Osteoblast (primary cell): ENCODE results near the gene KRT85. TPM values are rescaled to one million over a fixed set of nuclear protein-coding genes. Genes with fewer than 3 reads are reported as not detected.
A peak's percentile ranks its signal among the peaks of the same experiment; 100 is the strongest.

Experiments
- DNase-seq: peaks from one replicate; pipeline ENCODE4 v3.0.0; 2011; ENCODE audit warnings: low spot score, mixed read lengths; ENCODE audit not compliant: insufficient read length; ENCODE audit errors: missing footprints
- H2AFZ ChIP-seq: 2 replicates; pipeline ENCODE4 v1.6.0; 2011; ENCODE audit warnings: mild to moderate bottlenecking, low read length
- H3K27ac ChIP-seq: 2 replicates; pipeline ENCODE4 v1.5.1; 2011; ENCODE audit warnings: mild to moderate bottlenecking, low read depth, low read length, moderate library complexity
- H3K27me3 ChIP-seq: 2 replicates; pipeline ENCODE4 v1.6.0; 2012; ENCODE audit warnings: mild to moderate bottlenecking, control low read depth, inconsistent platforms, low read length, moderate library complexity; ENCODE audit not compliant: insufficient read depth
- H3K36me3 ChIP-seq: 2 replicates; pipeline ENCODE4 v1.5.1; 2011; ENCODE audit warnings: mild to moderate bottlenecking, low read length, control low read depth, moderate library complexity; ENCODE audit not compliant: insufficient read depth
- H3K4me1 ChIP-seq: 2 replicates; pipeline ENCODE4 v1.5.1; 2011; ENCODE audit warnings: mild to moderate bottlenecking, low read length, control low read depth, moderate library complexity; ENCODE audit not compliant: insufficient read depth
- H3K4me2 ChIP-seq: 2 replicates; pipeline ENCODE4 v1.6.0; 2011; ENCODE audit warnings: mild to moderate bottlenecking, low read length; ENCODE audit not compliant: insufficient read depth
- H3K4me3 ChIP-seq: fragments of 200-600 bp; sonication (generic); 3 replicates; pipeline ENCODE4 v1.5.1; 2012; ENCODE audit warnings: mild to moderate bottlenecking, low read length, inconsistent platforms; ENCODE audit not compliant: insufficient read depth
- H3K79me2 ChIP-seq: 2 replicates; pipeline ENCODE4 v1.6.0; 2012; ENCODE audit warnings: mild to moderate bottlenecking, low read length, control low read depth, inconsistent platforms; ENCODE audit not compliant: insufficient read depth
- H3K9me3 ChIP-seq: 2 replicates; pipeline ENCODE4 v1.5.1; 2011; ENCODE audit warnings: low read depth, low read length, control low read depth
- H4K20me1 ChIP-seq: 2 replicates; pipeline ENCODE4 v1.6.0; 2012; ENCODE audit warnings: mild to moderate bottlenecking, low read length, control low read depth; ENCODE audit not compliant: insufficient read depth
- total RNA-seq: library from RNA; depleted of rRNA; stranded (reverse); fragments of >200 nt; gene quantifications from 2 replicates; pipeline ENCODE4 v1.2.3, GENCODE V29; 2012
- TF ChIP-seq, protein P1 (sequence below): IDR thresholded peaks from 2 replicates; pipeline ENCODE4 v1.5.1; 2011; ENCODE audit warnings: mild to moderate bottlenecking, low read depth, low read length, moderate library complexity; ENCODE audit errors: extremely low read depth

Gene KRT85
- total RNA-seq, 1 donor, result not detected

DNA sequence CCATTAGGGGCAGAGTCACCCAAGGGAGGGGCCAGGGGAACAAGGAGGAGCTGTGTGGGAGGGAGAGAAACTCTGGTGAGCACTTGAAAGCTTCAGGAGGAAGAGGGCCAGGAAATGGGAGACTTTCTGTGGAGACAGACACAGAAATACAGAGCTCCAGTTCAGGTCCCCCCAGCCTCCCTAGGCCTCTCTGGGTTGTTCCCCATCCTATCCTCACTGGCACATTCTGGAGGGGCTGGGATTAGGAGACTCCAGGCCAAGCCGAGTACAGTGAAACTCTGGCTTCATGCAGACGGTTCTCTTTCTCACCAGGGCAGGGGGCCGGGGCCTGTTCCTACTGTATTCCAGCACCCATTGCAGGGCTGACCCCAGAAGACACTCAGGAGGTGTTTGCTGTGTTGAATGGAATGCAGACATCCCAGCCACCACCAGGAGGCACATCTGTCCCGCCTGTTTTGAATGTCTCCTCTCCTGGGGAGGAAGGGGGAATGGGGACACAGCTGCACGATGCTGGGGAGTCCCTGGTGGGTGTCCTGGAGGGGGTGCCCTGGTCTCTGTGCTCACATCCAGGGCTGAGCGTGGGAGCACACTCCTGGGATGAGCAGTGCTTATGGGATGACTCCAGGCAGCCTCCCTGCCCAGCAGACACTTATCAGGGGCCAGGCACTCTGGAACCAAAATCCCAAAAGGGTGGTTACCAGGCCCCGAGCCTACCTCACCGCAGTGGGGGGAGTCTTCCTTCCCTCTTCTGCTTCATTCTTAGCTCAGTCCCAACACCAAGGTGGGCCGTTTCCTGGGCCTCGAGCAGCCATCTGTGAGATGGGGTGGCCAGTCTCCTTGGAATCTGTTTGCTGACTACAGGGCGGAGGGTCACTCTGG is 23.7 kb upstream of the KRT85 start:
- TF ChIP-seq, protein P1, sequence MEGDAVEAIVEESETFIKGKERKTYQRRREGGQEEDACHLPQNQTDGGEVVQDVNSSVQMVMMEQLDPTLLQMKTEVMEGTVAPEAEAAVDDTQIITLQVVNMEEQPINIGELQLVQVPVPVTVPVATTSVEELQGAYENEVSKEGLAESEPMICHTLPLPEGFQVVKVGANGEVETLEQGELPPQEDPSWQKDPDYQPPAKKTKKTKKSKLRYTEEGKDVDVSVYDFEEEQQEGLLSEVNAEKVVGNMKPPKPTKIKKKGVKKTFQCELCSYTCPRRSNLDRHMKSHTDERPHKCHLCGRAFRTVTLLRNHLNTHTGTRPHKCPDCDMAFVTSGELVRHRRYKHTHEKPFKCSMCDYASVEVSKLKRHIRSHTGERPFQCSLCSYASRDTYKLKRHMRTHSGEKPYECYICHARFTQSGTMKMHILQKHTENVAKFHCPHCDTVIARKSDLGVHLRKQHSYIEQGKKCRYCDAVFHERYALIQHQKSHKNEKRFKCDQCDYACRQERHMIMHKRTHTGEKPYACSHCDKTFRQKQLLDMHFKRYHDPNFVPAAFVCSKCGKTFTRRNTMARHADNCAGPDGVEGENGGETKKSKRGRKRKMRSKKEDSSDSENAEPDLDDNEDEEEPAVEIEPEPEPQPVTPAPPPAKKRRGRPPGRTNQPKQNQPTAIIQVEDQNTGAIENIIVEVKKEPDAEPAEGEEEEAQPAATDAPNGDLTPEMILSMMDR, result peak; percentile 79
- Histone ChIP-seq H4K20me1 (no peaks in the 10 kb centered on the region), H3K27ac (no peak overlapping the region), H3K9me3 (no peaks in the 10 kb centered on the region), H3K79me2 (no peaks in the 10 kb centered on the region), H3K4me3 (no peak overlapping the region), H3K4me2 (no peak overlapping the region), H3K4me1 (peaks cover 7% of the 10 kb centered on the region), H2AFZ (no peak overlapping the region), H3K36me3 (no peaks in the 10 kb centered on the region), H3K27me3 (peaks cover 51% of the 10 kb centered on the region)
- peak; percentile 87 for DNase-seq

GRCh38 chr12:52389313-52390207 is 22.3 kb upstream of the KRT85 start:
- peak overlapping the region; percentile 55 for H3K4me2 ChIP-seq
- TF ChIP-seq, protein P1, result no peak
- H3K9me3 ChIP-seq, result no peaks in the 10 kb centered on the region
- H4K20me1 ChIP-seq, result no peaks in the 10 kb centered on the region
- H3K36me3 ChIP-seq, result no peaks in the 10 kb centered on the region
- H2AFZ ChIP-seq, result peak overlapping the region; percentile 58
- H3K4me1 ChIP-seq, result peaks cover 7% of the 10 kb centered on the region
- DNase-seq, result peak; percentile 87
- H3K27me3 ChIP-seq, result peaks cover 52% of the 10 kb centered on the region
- H3K79me2 ChIP-seq, result no peaks in the 10 kb centered on the region
- no peak overlapping the region for H3K27ac ChIP-seq
- no peak overlapping the region for H3K4me3 ChIP-seq

DNA sequence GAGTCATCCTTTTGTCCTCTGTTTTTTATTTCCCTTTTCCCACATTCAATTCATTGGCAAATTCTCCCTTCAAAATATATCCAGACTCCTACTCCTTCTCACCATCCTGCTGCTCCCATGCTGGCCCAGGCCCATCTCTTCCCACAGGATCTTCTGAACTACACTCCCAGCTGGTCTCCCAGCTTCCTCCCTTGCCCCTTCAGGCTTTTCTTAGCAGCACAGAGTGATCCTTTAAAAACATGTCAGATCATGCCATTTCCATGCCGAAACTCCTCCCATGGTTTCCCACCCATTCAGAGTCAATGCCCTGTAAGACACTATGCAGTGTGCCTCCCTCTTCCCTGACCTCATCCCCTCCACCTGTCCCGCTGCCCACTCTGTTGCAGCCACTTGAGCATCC is 20.6 kb upstream of the KRT85 start:
- no peaks in the 10 kb centered on the region for H3K9me3 ChIP-seq
- TF ChIP-seq, protein P1, result no peak
- H3K27ac ChIP-seq, result no peak overlapping the region
- H3K4me1 ChIP-seq, result peaks cover 7% of the 10 kb centered on the region
- no peaks in the 10 kb centered on the region for H3K79me2 ChIP-seq
- H3K4me2 ChIP-seq, result no peak overlapping the region
- no peaks in the 10 kb centered on the region for H3K36me3 ChIP-seq
- H2AFZ ChIP-seq, result no peak overlapping the region
- no peak overlapping the region for H3K4me3 ChIP-seq
- H3K27me3 ChIP-seq, result peaks cover 52% of the 10 kb centered on the region
- DNase-seq, result no peak
- no peaks in the 10 kb centered on the region for H4K20me1 ChIP-seq
